Dermis microvascular lymphatic vessel endothelial cell (primary cell): ENCODE measurements around the gene B4GALNT1. TPM values are rescaled to one million over a fixed set of nuclear protein-coding genes. Genes with fewer than 3 reads are reported as not detected.
"Not testable (repeated sequence)": the region's sequence is repeated elsewhere in the genome, so short reads cannot be mapped to it uniquely, and the experiment has no call there.

Experiments
- DNase-seq, 2 donors: peaks; one replicate each; pipeline versions ENCODE4 v3.0.0 to v3.0.0-alpha.2; 2010; ENCODE audit warnings: low read depth in 2 of 2
- total RNA-seq: library from RNA; depleted of rRNA; stranded (reverse); fragments of >200 nt; gene quantifications from 2 replicates; pipeline ENCODE4 v1.2.1, GENCODE V29; 2014

Gene B4GALNT1
- total RNA-seq = 0.13 TPM in 2 replicates

- peak in 1 of 2 donors; percentile 57 for DNase-seq
Observed at GRCh38 chr12:57632958-57633840, at the start of gene B4GALNT1. TSS of gene B4GALNT1 (minus strand) at chr12:57633201. CDS start at chr12:57632132, 1,069 bp downstream.

GRCh38 chr12:57679697-57680096 is 46.7 kb upstream of the B4GALNT1 start:
- DNase-seq = no peak

- DNase-seq = not testable (repeated sequence)
Observed at GRCh38 chr12:57677947-57678346, 44.9 kb upstream of the B4GALNT1 start.

GRCh38 chr12:57674691-57675090 is 41.7 kb upstream of the B4GALNT1 start:
- DNase-seq = no peak

GRCh38 chr12:57672801-57673200 is 39.8 kb upstream of the B4GALNT1 start:
- DNase-seq = no peak

GRCh38 chr12:57671811-57672210 is 38.8 kb upstream of the B4GALNT1 start:
- not testable (repeated sequence) for DNase-seq

GRCh38 chr12:57669691-57670090 is 36.7 kb upstream of the B4GALNT1 start:
- DNase-seq = not testable (repeated sequence)

- DNase-seq = no peak
Observed at GRCh38 chr12:57666897-57667296, 33.9 kb upstream of the B4GALNT1 start.

- not testable (repeated sequence) for DNase-seq
Observed at GRCh38 chr12:57665066-57665820, 32.2 kb upstream of the B4GALNT1 start.

- no peak for DNase-seq
Observed at GRCh38 chr12:57661376-57661775, 28.4 kb upstream of the B4GALNT1 start.

- no peak for DNase-seq
Observed at GRCh38 chr12:57658890-57659289, 25.9 kb upstream of the B4GALNT1 start.

- no peak for DNase-seq
Observed at GRCh38 chr12:57657744-57658143, 24.7 kb upstream of the B4GALNT1 start.

GRCh38 chr12:57656408-57656807 is 23.4 kb upstream of the B4GALNT1 start:
- not testable (repeated sequence) for DNase-seq

GRCh38 chr12:57655541-57656240 is 22.7 kb upstream of the B4GALNT1 start:
- DNase-seq = no peak

GRCh38 chr12:57654042-57654441 is 21.0 kb upstream of the B4GALNT1 start:
- no peak for DNase-seq

GRCh38 chr12:57646659-57647049 is 13.7 kb upstream of the B4GALNT1 start:
- not testable (repeated sequence) for DNase-seq

GRCh38 chr12:57645990-57646658 is 13.1 kb upstream of the B4GALNT1 start:
- DNase-seq = peak in 1 of 2 donors; percentile 33

GRCh38 chr12:57641699-57642442 is 8.9 kb upstream of the B4GALNT1 start:
- no peak for DNase-seq

- DNase-seq = no peak
Observed at GRCh38 chr12:57640175-57641042, 7.4 kb upstream of the B4GALNT1 start.

GRCh38 chr12:57638096-57638495 is 5.1 kb upstream of the B4GALNT1 start:
- no peak for DNase-seq
